ENCODE results near the gene HRCT1.
"Not testable (repeated sequence)": the region's sequence is repeated elsewhere in the genome, so short reads cannot be mapped to it uniquely, and the experiment has no call there.

Gene HRCT1
- 0 to 0.03 (median 0) reads per million in 18 experiments for total RNA-seq

DNA sequence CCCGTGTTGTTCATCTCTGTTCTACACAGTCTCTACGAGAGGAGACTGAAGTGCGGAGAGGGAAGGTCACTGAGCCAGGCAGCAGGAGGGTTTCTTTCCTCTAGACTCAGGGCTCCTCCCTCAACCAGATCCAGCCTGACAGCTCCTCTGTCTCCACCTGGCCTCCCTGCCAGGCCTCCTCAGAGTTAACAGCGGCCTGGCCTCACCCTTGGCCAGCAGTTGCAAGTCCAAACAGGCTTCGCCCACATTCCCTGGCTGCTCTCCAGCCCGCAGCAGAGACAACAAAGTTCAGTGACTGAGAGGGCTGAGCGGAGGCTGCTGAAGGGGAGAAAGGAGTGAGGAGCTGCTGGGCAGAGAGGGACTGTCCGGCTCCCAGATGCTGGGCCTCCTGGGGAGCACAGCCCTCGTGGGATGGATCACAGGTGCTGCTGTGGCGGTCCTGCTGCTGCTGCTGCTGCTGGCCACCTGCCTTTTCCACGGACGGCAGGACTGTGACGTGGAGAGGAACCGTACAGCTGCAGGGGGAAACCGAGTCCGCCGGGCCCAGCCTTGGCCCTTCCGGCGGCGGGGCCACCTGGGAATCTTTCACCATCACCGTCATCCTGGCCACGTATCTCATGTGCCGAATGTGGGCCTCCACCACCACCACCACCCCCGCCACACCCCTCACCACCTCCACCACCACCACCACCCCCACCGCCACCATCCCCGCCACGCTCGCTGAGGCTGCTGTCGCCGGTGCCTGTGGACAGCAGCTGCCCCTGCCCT, at the start of gene HRCT1:
Gene HRCT1 (plus strand): TSS at position 291 of the 768 bp plus-strand sequence. CDS start 86 bp downstream, at position 377.
- DNase-seq, result no peak

GRCh38 chr9:35856206-35856605, 49.8 kb upstream of the HRCT1 start:
- DNase-seq, result no peak

- DNase-seq, result no peak
Observed at GRCh38 chr9:35856882-35857281, 49.1 kb upstream of the HRCT1 start.

GRCh38 chr9:35858458-35858857, 47.5 kb upstream of the HRCT1 start:
- no peak for DNase-seq

GRCh38 chr9:35859310-35859989, 46.6 kb upstream of the HRCT1 start:
- no peak for DNase-seq

- DNase-seq, result no peak
Observed at GRCh38 chr9:35859990-35860339, 46.0 kb upstream of the HRCT1 start.

GRCh38 chr9:35861161-35861897, 44.7 kb upstream of the HRCT1 start:
- no peak for DNase-seq

GRCh38 chr9:35862328-35862727, 43.7 kb upstream of the HRCT1 start:
- DNase-seq, result no peak

DNA sequence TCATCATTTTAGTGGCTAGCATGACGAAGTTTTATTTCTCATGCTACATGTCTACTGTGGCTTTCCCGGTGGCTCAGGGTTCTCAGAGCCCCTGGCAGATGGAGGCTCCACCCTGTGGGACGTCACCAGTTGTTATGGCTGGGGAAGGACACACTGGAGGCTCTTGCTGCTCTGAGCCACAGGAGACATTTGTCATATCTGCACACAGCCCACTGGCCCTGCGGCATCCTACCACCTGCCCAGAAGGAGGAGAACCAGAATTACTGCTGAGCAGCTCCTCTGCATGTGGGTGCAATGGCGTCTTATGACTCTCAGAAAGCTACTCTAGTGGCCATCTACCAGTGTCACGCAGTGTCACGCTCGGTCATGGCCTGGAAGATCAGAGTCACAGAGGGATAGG, 42.4 kb upstream of the HRCT1 start:
- DNase-seq, result no peak

DNA sequence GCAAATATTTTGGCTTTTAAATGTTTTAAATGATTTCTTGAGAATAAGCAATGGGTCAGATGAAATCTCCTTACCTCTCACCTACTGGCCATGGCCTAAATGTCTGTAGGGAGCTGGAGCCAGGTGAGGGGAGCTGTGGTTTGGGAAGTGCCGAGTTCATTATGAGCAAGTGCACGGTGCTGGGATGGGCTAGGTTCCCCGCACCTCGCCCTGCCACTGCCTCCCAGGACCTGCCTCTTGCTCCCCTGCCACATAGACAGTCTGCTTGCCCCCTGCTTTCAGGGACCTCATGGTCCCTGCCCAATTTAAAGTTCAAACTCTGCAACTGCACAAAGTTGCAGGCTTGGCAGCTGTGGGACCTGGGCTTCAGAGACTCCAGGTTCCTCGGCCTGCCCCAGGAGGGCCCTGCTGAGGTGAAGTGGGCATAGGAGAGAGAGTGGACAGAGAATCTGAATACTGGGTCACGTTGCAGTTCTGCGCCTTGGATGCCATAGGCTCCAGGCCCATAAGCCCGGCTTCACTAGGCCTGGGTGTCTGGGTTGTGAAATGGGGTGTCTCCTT, 41.2 kb upstream of the HRCT1 start:
- no peak for DNase-seq

DNA sequence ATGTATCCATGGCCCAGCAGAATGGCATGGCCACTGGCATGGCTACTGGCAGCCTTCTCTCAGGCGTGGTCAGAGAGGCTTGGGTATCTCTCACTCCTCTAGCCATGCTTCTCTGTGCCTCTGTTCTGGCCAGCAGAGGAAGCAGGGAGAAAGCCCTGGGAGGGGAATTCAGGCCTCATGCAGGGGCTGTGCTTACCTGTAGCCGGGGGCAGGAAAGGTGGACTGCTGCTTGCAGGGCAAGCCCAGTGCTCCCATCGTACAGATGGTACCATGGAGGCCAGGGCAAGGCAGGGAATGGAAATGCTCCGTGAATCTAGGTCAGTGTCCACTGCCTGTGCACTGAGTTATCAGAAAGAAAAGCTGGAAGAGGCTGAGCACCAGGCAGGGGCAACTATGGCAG, 38.5 kb upstream of the HRCT1 start:
- no peak for DNase-seq

DNA sequence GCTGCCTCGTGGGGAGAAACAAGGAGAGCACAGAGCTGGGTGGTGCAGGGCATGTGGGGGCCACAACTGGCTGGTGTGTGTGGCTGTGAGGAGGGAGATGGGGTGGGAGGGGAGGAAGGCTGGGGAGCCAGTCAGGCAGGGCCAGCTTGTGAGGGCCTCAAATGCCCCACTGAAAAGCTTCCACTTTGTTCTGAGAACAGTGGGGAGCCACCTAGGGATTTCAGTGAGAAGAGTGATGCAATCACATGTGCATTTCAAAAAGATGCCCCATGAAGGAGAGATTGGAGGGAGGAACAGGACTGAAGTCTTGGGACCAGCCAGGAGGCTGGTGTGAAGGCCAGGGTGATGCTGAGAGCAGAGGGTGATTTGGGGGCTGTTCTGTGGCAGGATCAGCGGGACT, 37.1 kb upstream of the HRCT1 start:
- no peak for DNase-seq

DNA sequence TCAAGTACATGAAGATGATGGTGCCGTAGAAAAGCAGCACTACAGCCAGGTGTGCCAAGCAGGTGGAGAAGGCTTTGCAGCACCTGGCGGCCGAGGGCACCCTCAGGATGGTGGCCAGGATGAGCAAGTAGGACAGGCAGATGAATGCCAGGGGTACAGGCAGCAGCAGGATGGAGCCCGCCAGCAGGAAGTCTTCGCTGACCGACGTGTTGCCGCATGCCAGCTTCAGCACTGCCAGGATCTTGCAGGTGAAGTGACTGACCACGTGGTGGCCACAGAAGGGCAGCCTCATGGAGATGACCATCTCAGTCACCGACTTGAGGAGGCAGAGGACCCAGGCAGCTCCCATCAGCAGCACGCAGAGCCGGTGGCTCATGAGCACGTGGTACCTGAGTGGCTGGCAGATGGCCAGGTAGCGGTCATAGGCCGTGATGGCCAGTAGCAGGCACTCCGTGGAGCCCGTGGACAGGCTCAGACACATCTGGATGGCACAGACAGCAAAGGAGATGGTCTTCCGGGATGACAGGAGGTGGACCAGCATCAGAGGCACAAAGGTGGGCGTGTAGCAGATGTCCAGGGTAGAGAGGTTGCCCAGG, 36.3 kb upstream of the HRCT1 start:
- no peak for DNase-seq

DNA sequence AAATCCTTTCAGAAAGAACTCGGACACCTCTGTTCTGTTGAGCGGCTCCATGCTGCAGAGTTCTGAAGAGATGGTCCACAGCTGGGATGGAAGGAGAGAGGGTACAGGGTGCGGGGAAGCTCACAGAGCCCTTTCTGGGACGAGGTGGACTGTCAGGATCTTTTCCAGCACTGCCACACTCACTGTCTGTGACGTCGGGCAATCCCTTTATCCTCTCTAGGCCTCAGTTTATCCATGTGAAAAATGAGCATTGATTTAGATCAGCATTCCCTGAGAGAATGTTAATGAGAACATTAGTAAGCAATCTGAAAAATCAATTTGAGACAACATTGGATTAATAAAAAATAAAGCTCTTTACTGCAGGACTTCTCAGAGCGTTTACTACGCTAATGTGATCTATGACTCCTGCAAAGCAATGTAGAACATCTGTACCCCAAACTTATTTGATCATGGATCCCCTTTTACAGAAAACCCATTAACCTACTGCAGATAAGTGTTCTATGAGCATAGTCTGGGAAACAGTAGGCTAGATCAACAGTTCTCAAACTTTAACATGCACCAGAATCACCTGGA, 35.6 kb upstream of the HRCT1 start, which contains the start of gene OR13J1:
Gene OR13J1 (minus strand): TSS at position 51 of the 573 bp plus-strand sequence. CDS start 0 bp downstream, at position 51.
- DNase-seq, result no peak

DNA sequence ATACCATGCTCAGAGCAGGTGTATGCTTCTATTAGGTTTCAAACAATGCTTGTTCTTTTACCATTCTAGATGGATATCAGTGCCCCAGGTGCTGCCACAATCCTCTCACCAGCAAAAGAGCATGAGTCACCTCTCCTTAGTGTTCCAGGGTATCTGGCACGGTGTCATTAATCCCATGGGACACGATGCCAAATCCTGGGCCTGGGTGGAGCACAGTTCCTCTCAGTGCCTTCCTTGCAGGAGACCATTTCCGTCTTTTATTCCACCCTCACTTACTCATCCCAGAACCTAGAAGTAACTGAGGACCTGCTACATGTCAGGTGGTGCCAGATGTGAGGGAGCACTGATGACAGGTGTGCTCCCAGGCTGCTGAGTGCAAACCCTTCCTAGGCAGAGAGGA, 34.5 kb upstream of the HRCT1 start:
- DNase-seq, result no peak

- DNase-seq, result no peak
Observed at GRCh38 chr9:35872505-35872904, 33.5 kb upstream of the HRCT1 start.

- DNase-seq, result peak; percentile 67 to 68
Observed at GRCh38 chr9:35882263-35882848, 23.6 kb upstream of the HRCT1 start.

GRCh38 chr9:35882996-35883395, 23.0 kb upstream of the HRCT1 start:
- no peak for DNase-seq

- not testable (repeated sequence) for DNase-seq
Observed at GRCh38 chr9:35884908-35885307, 21.1 kb upstream of the HRCT1 start.

- DNase-seq, result peak; percentile 57 to 59
Observed at GRCh38 chr9:35891646-35892045, 14.4 kb upstream of the HRCT1 start.

GRCh38 chr9:35892051-35892450, 14.0 kb upstream of the HRCT1 start:
- peak in 1 of 2 donors; percentile 24 for DNase-seq

DNA sequence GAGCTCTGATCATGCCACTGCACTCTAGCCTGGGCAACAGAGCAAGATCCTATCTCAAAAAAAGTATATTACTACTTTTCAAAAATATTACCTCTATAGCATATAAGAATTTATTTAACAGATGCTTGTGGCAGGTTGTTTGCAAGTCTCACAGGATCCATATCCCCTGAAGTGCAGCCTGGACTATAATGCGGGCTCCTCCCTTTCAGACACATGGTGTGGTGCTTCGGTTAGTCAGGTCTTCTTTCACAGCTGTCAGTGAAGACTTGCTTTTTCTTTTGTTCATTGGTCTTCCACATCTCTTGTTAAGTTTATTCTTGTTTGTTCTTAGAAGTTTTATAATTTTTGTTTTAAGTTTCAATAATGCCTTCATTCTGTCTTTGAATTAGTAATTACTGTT, 9.4 kb upstream of the HRCT1 start:
- no peak for DNase-seq

All from inflammatory macrophage (primary cell).